HCT116 (cell line): ENCODE data around the gene LDLRAD4. TPM values are rescaled to one million over a fixed set of nuclear protein-coding genes. Genes with fewer than 3 reads are reported as not detected.

ENCODE experiments used
- ATAC-seq: fragments of 200-7000 bp; cut with Tn5 transposase; 2 replicates; pipeline ENCODE4 v1.9.1; 2020; ENCODE audit warnings: mild to moderate bottlenecking, moderate library complexity
- BruUV-seq: library from RNA; stranded (reverse); fragments of 400-500 nt; replicated peaks from 2 replicates; lab custom pipeline; 2021; lab: Mats Ljungman, UMichigan
- CTCF ChIA-PET: fragments of 300-600 bp; sonication (Branson Sonifier 250); formaldehyde crosslinking; loops from one replicate; lab custom pipeline; 2021; ENCODE audit warnings: antibody characterized with exemption; lab: Charles Lee
- POLR2A ChIA-PET: fragments of 300-600, 350-600 bp; sonication (Branson Sonifier 250); formaldehyde crosslinking; loops from one replicate; lab custom pipeline; 2021; ENCODE audit warnings: antibody characterized with exemption; lab: Charles Lee
- RAD21 ChIA-PET, 2 experiments: fragments of 300-600 bp; sonication (Branson Sonifier 250); formaldehyde crosslinking; loops; one replicate each; lab custom pipeline; 2023; ENCODE audit warnings: low total read pairs in 2 of 2; ENCODE audit not compliant: uncharacterized antibody in 2 of 2, unreplicated experiment in 2 of 2, low non-redundant PET in 1 of 2; lab: Charles Lee
- DNase-seq: peaks from one replicate; pipeline ENCODE4 v3.0.0-alpha.2; 2010; ENCODE audit warnings: low read depth, low spot score
- H2AFZ ChIP-seq: fragments of 200-600 bp; shearing (Covaris generic), sonication (generic); 2 replicates; pipeline ENCODE4 v1.6.1; 2017; ENCODE audit warnings: low read depth, mixed run types, mixed read lengths, antibody characterized with exemption, low read length; ENCODE audit not compliant: poor library complexity, severe bottlenecking
- H3K27ac ChIP-seq: 2 replicates; pipeline ENCODE4 v1.5.1; 2012; ENCODE audit warnings: low read depth, low read length
- H3K27me3 ChIP-seq: fragments of 200-600 bp; sonication (generic); 2 replicates; pipeline ENCODE4 v1.6.1; 2016; ENCODE audit warnings: mixed run types, low read length, mixed read lengths; ENCODE audit not compliant: insufficient read depth
- H3K36me3 ChIP-seq, 2 experiments: fragments of 200-500 bp in 1 of 2; fragments of 200-600 bp in 1 of 2; sonication (Bioruptor generic) in 1 of 2; sonication (generic) in 1 of 2; 2 replicates each; pipeline versions ENCODE4 v1.5.1 to v1.6.1; 2014 to 2016; ENCODE audit warnings: low read length in 2 of 2, inconsistent platforms in 1 of 2, mixed read lengths in 1 of 2, mixed run types in 1 of 2; ENCODE audit not compliant: insufficient read depth in 2 of 2, control insufficient read depth in 1 of 2
- H3K4me1 ChIP-seq, 2 experiments: fragments of 200-600 bp in 1 of 2; sonication (generic) in 1 of 2; 2 replicates each; pipeline versions ENCODE4 v1.5.1 to v1.6.1; 2012 to 2017; ENCODE audit warnings: low read length in 2 of 2, inconsistent platforms in 1 of 2, mild to moderate bottlenecking in 1 of 2, mixed read lengths in 1 of 2, mixed run types in 1 of 2, moderate library complexity in 1 of 2; ENCODE audit not compliant: insufficient read depth in 2 of 2, control insufficient read depth in 1 of 2
- H3K4me2 ChIP-seq: fragments of 200-600 bp; sonication (generic); 2 replicates; pipeline ENCODE4 v1.6.1; 2017; ENCODE audit warnings: mixed run types, low read length, mixed read lengths
- H3K4me3 ChIP-seq, 2 experiments: fragments of 200-600 bp in 1 of 2; sonication (generic) in 1 of 2; replicated peaks in 1 of 2; 2 replicates each; pipeline ENCODE4 v1.5.1; 2011 to 2016; ENCODE audit warnings: low read length in 2 of 2, control low read depth in 1 of 2, low read depth in 1 of 2, mild to moderate bottlenecking in 1 of 2, mixed read lengths in 1 of 2, mixed run types in 1 of 2
- H3K79me2 ChIP-seq: fragments of 200-600 bp; sonication (generic); 2 replicates; pipeline ENCODE4 v1.6.1; 2017; ENCODE audit warnings: mild to moderate bottlenecking, mixed run types, low read length, moderate library complexity, mixed read lengths; ENCODE audit not compliant: insufficient read depth
- H3K9ac ChIP-seq: fragments of 200-600 bp; sonication (generic); 2 replicates; pipeline ENCODE4 v1.6.1; 2016; ENCODE audit warnings: low read length, mixed read lengths
- H3K9me2 ChIP-seq: fragments of 200-600 bp; sonication (generic), shearing (Covaris generic); 2 replicates; pipeline ENCODE4 v1.6.1; 2017; ENCODE audit warnings: mixed run types, mild to moderate bottlenecking, moderate library complexity; ENCODE audit not compliant: insufficient read depth
- H3K9me3 ChIP-seq, 2 experiments: fragments of 200-500 bp in 1 of 2; fragments of 200-600 bp in 1 of 2; sonication (Bioruptor generic) in 1 of 2; sonication (generic) in 1 of 2; 2 replicates each; pipeline ENCODE4 v1.6.1; 2014 to 2017; ENCODE audit warnings: low read length in 2 of 2, mixed read lengths in 2 of 2, inconsistent platforms in 1 of 2, low read depth in 1 of 2, mild to moderate bottlenecking in 1 of 2, mixed run types in 1 of 2, moderate library complexity in 1 of 2; ENCODE audit not compliant: control insufficient read depth in 1 of 2, insufficient read depth in 1 of 2
- H4K20me1 ChIP-seq: fragments of 200-600 bp; sonication (generic), shearing (Covaris generic); 2 replicates; pipeline ENCODE4 v1.6.1; 2017; ENCODE audit warnings: mixed run types, mild to moderate bottlenecking, moderate library complexity; ENCODE audit not compliant: insufficient read depth
- CBX3 ChIP-seq: IDR thresholded peaks from 2 replicates; pipeline ENCODE4 v1.6.1; 2012; ENCODE audit warnings: low read depth
- CEBPB ChIP-seq: IDR thresholded peaks from 2 replicates; pipeline ENCODE4 v1.6.1; 2012; ENCODE audit warnings: low read depth
- EGR1 ChIP-seq: IDR thresholded peaks from 2 replicates; pipeline ENCODE4 v1.6.1; 2012; ENCODE audit warnings: low read depth
- ELF1 ChIP-seq: IDR thresholded peaks from 2 replicates; pipeline ENCODE4 v1.6.1; 2012; ENCODE audit warnings: low read depth, borderline replicate concordance
- EZH2 ChIP-seq: fragments of 200-600 bp; sonication (generic); IDR thresholded peaks from 2 replicates; pipeline ENCODE4 v1.6.1; 2017; ENCODE audit warnings: antibody characterized with exemption, mixed run types
- EZH2phosphoT487 ChIP-seq: fragments of 200-600 bp; IDR thresholded peaks from 2 replicates; pipeline ENCODE4 v1.6.1; 2018; ENCODE audit warnings: antibody characterized with exemption, borderline replicate concordance
- FOSL1 ChIP-seq: IDR thresholded peaks from 2 replicates; pipeline ENCODE4 v1.6.1; 2012; ENCODE audit warnings: low read depth
- JUND ChIP-seq: IDR thresholded peaks from 2 replicates; pipeline ENCODE4 v1.6.1; 2012
- POLR2A ChIP-seq: IDR thresholded peaks from 2 replicates; pipeline ENCODE4 v1.7.0; 2011; ENCODE audit warnings: borderline replicate concordance; ENCODE audit not compliant: insufficient read depth, insufficient read length; ENCODE audit errors: extremely low read depth
- POLR2AphosphoS5 ChIP-seq: IDR thresholded peaks from 2 replicates; pipeline ENCODE4 v1.6.1; 2011; ENCODE audit warnings: mild to moderate bottlenecking, low read depth, low read length, moderate library complexity
- SIN3A ChIP-seq: IDR thresholded peaks from 2 replicates; pipeline ENCODE4 v1.6.1; 2012; ENCODE audit warnings: low read depth
- SP1 ChIP-seq: IDR thresholded peaks from 2 replicates; pipeline ENCODE4 v1.6.1; 2012; ENCODE audit warnings: low read depth
- TCF7L2 ChIP-seq: IDR thresholded peaks from 2 replicates; pipeline ENCODE4 v1.7.0; 2011; ENCODE audit warnings: borderline replicate concordance, inconsistent platforms; ENCODE audit not compliant: insufficient read depth, insufficient read length; ENCODE audit errors: extremely low read depth
- YY1 ChIP-seq: IDR thresholded peaks from 2 replicates; pipeline ENCODE4 v1.6.1; 2011; ENCODE audit warnings: low read length, low read depth, moderate library complexity, mild to moderate bottlenecking; ENCODE audit not compliant: insufficient replicate concordance; ENCODE audit errors: extremely low read depth
- ZBTB33 ChIP-seq: IDR thresholded peaks from 2 replicates; pipeline ENCODE4 v1.6.1; 2011; ENCODE audit warnings: mild to moderate bottlenecking, low read length, moderate library complexity; ENCODE audit not compliant: insufficient replicate concordance; ENCODE audit errors: extremely low read depth
- ZNF274 ChIP-seq: fragments of 200-500 bp; sonication (Bioruptor generic); IDR thresholded peaks from 2 replicates; pipeline ENCODE4 v1.6.1; 2014; ENCODE audit warnings: mild to moderate bottlenecking, low read depth, low read length, inconsistent platforms
- intact Hi-C: fragments of 100-400 bp; cut with micrococcal nuclease; formaldehyde crosslinking; loops from 2 replicates; pipeline ENCODE4 v1.10.0; 2022
- total RNA-seq: library from RNA; stranded (reverse); gene quantifications from one replicate; pipeline ENCODE4 v1.2.1, GENCODE V29; 2021; ENCODE audit not compliant: unreplicated experiment
- TF ChIP-seq, protein P1 (sequence below): IDR thresholded peaks from 2 replicates; pipeline ENCODE4 v1.6.1; 2012
- TF ChIP-seq, protein P2 (sequence below): IDR thresholded peaks from 2 replicates; pipeline ENCODE4 v1.6.1; 2012
- TF ChIP-seq, protein P3 (sequence below): IDR thresholded peaks from 2 replicates; pipeline ENCODE4 v1.6.1; 2012; ENCODE audit warnings: low read depth

LDLRAD4 gene
- total RNA-seq, 1 experiment from 2014 or later = 1.2 TPM

DNA sequence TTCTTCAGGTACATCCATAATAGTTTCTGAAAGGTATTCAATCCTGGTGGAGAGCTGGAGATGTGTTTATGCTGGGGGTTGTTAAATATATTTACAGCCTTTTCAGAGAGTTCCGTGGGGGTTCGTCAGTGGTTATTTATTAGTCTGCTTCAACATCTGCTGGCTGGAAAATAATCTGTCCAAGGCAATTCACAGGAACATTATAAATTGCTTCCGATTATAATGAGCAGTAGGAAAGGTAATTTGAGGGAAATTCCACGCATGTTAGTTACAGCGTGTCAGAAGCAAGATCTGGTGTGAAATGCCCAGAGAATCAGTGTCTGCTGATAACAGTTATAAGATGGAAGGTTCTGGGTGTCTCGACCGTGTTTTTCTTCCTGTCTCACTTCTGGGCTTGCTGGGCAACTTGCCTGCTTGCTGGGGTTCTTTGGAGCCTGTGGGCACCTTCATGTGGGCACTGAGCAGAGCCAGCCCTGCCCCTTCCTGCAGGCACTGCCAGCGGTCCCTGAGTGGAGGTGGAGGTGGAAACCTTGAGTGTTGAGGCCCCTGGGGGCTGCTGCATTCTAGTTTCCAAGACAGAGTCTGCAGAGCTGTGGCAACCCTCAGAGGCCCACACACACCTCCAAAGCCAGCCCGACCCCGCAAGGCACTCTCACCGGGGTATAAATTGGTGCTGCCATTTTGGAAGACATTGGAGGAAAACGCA lies 322.1 kb downstream of the LDLRAD4 start:
- H3K27me3 ChIP-seq = peaks cover 14% of the 10 kb centered on the region; the same call in 1 of the 2 replicates
- no peak for ATAC-seq
- no peaks in the 10 kb centered on the region for H3K9me3 ChIP-seq
- CTCF ChIA-PET = no interaction called here
- POLR2A ChIA-PET = no interaction called here
- H3K36me3 ChIP-seq = no peaks in the 10 kb centered on the region
- no peak for TF ChIP-seq ZBTB33
- TF ChIP-seq, protein P1, sequence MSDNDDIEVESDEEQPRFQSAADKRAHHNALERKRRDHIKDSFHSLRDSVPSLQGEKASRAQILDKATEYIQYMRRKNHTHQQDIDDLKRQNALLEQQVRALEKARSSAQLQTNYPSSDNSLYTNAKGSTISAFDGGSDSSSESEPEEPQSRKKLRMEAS = no peak
- no peak for TF ChIP-seq FOSL1
- no peak for TF ChIP-seq POLR2A
- TF ChIP-seq, protein P2, sequence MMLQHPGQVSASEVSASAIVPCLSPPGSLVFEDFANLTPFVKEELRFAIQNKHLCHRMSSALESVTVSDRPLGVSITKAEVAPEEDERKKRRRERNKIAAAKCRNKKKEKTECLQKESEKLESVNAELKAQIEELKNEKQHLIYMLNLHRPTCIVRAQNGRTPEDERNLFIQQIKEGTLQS = no peak
- no peak for TF ChIP-seq JUND
- no peak for TF ChIP-seq EZH2phosphoT487
- no peak for TF ChIP-seq ELF1
- TF ChIP-seq SIN3A = no peak
- TF ChIP-seq ZNF274 = no peak
- no peak for TF ChIP-seq YY1
- TF ChIP-seq EZH2 = no peak
- no peak for TF ChIP-seq TCF7L2
- no peak for TF ChIP-seq CEBPB
- TF ChIP-seq CBX3 = no peak
- TF ChIP-seq SP1 = no peak
- no peak for TF ChIP-seq POLR2AphosphoS5
- TF ChIP-seq EGR1 = no peak
- TF ChIP-seq, protein P3, sequence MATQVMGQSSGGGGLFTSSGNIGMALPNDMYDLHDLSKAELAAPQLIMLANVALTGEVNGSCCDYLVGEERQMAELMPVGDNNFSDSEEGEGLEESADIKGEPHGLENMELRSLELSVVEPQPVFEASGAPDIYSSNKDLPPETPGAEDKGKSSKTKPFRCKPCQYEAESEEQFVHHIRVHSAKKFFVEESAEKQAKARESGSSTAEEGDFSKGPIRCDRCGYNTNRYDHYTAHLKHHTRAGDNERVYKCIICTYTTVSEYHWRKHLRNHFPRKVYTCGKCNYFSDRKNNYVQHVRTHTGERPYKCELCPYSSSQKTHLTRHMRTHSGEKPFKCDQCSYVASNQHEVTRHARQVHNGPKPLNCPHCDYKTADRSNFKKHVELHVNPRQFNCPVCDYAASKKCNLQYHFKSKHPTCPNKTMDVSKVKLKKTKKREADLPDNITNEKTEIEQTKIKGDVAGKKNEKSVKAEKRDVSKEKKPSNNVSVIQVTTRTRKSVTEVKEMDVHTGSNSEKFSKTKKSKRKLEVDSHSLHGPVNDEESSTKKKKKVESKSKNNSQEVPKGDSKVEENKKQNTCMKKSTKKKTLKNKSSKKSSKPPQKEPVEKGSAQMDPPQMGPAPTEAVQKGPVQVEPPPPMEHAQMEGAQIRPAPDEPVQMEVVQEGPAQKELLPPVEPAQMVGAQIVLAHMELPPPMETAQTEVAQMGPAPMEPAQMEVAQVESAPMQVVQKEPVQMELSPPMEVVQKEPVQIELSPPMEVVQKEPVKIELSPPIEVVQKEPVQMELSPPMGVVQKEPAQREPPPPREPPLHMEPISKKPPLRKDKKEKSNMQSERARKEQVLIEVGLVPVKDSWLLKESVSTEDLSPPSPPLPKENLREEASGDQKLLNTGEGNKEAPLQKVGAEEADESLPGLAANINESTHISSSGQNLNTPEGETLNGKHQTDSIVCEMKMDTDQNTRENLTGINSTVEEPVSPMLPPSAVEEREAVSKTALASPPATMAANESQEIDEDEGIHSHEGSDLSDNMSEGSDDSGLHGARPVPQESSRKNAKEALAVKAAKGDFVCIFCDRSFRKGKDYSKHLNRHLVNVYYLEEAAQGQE = no peak
- TF ChIP-seq, all 23 proteins: peak for 0
- Histone ChIP-seq H3K4me3 (no peak overlapping the region), H3K79me2 (no peaks in the 10 kb centered on the region), H2AFZ (no peak overlapping the region), H3K9me2 (no peaks in the 10 kb centered on the region), H3K27ac (no peak overlapping the region), H4K20me1 (no peaks in the 10 kb centered on the region), H3K4me1 (no peaks in the 10 kb centered on the region), H3K4me2 (no peak overlapping the region), H3K9ac (no peak overlapping the region)
- no TSS peak for BruUV-seq
- no peak for DNase-seq
- intact Hi-C loops = no loop called here
- RAD21 ChIA-PET = no interaction called here
